HG03575 (cell line): ENCODE measurements around the gene EEA1.
"Not testable (repeated sequence)": the region's sequence is repeated elsewhere in the genome, so short reads cannot be mapped to it uniquely, and the experiment has no call there.

Experiments used
- ATAC-seq: cut with Tn5 transposase; IDR thresholded peaks from one replicate; pipeline ENCODE4 v1.9.1; 2021; ENCODE audit not compliant: unreplicated experiment, insufficient number of reproducible peaks, low FRiP score; ENCODE audit errors: extremely low read depth

The EEA1 gene

DNA sequence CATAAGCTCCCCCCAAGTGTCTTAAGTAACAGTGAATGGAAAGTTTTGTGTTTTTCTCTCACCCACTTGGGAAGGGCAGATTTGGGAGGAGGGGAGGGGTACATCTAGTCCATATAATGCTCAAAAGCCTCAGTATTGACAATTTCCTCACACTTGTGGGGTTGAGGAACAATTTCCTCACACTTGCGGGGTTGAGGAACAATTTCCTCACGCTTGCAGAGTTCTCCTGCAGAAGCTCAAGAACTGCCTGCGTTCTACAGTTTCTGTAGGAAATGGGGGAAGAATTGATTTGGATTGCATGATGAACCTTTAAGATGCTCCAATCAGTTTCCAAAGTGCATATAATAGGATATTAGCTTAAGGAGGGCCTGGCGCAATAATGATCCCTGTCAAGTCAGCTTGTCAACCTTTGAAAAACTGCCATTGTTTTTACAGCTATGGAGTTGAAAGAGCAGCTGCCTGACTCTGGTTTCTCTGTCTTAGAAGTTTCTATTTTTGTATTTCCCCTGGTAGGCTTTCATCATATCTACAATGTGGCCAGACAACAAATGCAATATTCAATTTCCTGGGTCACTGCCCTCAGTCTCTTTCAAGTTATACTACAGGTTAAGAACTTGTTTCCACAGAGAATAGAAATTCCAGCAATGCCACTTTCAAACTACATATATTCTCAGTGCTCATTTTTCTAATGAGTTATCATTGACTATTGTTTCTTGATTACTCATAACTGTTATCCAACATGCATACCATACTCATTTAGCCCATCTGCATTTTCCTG lies 159.8 kb downstream of the EEA1 start:
- ATAC-seq: peak; percentile 82

DNA sequence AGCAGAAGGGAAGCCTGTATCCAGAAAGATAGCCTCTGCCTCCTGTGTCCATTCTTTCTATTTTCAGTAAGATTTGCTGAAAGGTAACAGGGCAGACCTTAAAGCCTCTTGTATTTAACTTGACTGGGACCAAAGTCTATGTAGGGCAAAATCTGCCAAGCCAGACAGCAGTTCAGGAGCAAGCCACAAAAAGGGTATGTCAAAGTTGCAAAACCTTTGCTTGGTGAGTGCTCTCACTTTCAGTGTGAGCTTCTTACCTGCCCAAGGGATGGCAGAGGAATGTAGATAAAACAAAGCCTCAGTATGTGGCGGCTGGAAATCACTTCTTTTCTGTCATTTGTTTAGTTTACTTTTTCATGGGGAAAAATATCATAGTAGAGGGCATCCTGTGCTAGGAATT lies 163.2 kb downstream of the EEA1 start:
- ATAC-seq: no peak

DNA sequence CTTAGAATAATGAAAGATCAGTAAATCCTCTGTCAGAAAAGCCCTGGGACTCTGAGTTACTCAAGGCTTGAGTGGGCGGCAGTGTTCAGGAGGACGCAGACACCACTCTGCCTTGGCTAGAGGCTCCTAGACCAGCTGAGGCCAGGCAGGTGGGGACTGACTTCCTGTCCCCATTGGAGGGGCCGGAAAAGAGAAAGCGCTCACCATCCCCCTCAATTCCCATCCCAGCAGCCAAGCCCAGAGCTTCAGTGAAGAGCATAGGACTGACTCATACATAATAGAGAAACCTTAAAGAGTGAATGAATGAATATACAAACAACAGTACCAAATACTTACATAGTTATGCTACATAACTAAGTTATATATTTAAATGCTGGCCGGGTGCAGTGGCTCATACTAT lies 164.3 kb downstream of the EEA1 start:
- no peak for ATAC-seq

DNA sequence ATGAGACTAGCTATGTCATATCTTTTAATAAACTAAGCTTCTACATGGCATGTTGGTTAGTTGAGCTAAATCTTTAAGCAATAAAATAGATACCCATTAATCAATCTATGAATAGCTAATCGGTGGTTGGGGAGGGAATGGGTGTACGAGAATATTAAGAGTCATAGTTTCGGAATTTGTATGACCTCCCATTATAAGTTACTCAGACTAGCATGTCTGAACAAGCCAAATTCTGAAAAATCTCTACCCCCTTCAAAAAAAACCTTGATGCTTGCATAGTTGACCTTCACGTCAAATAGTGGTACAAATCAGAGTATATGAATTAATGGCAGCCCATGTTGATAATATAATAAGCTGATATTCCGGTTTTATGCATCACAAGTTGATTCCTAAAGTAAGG lies 166.3 kb downstream of the EEA1 start:
- no peak for ATAC-seq

DNA sequence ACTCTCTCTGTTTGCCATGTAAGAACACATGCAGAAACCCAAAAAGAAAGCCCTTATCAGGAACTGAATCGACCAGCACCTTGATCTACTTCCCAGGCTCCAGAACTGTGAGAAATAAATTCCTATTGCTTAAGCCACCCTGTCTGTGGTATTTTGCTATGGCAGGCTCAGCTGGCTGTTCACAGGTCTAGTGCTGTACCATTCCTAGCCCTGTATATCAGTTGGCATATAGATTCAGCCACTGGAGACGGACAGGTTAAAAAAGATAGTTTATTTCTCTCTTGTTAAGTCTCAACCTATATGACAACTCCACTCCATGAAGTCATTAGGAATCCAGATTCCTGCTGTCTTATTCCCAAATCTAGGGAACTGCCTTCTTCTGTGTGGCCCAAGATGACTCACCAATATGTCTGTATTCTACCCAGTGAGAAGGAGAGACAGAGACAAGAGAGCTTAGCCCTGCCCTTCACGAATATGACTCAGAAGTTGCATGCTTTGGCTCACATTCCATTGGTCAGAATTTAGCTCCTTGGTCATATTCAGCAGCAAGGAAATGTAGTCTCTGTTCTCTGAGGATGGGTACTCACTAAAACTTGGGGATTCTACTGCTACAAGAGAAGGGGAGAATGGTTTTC lies 169.3 kb downstream of the EEA1 start:
- ATAC-seq: no peak

DNA sequence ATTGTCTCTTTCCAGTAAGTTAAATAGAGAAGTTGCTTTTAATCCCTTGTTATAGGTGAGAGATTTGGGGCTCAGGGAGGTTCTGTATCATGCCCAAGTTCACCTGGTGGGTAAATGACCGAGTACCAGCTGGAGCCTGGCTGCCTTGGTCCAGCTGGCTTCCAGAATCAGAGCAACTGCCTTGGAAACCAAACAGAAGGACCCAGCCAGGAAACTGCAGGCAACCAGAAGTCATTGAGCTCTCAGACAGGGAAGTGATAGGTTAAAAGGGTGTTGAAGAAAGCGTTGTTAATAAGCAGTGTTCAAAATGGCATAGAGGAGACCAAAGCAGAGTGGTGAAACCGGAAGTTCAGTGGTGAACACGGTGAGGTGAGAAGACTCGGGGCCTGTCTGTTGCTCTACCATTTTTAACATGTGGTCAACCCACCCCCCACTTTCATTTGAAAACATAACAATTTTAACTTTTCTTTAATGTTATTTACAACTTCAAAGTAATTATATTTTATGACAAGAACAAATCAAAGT lies 171.4 kb downstream of the EEA1 start:
- no peak for ATAC-seq

DNA sequence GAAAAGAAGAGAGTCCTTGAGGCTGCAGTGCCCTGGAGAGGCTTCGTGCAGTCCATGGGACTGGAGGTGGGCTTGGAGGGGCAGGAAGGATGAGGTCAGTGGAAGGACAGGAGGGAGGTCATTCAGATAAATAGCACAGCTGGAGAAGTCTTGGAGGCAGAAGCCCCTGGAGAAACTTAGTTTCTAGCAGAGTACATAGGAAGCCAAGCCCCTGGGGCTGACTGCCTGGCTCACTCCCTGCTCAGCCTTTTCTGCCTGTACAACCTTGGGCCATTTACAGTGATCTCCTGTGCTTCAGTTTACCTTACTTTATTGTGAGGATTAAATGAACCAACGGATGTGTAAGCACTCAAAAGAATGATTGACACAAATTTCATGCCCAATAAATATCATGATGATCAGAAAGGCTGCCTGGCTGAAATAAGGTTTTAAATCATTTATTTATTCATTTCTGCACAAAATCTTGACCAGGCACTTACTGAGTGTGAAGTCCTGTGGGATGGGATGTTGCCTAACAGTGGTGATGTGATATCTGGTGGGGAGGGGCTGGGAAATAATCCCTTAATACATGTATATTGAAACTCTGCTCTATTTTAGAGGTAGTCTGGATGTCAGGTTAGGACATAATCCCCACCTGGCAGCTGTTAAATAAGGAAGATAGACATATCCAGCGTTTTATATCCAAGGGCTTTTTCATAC lies 172.0 kb downstream of the EEA1 start:
- no peak for ATAC-seq

DNA sequence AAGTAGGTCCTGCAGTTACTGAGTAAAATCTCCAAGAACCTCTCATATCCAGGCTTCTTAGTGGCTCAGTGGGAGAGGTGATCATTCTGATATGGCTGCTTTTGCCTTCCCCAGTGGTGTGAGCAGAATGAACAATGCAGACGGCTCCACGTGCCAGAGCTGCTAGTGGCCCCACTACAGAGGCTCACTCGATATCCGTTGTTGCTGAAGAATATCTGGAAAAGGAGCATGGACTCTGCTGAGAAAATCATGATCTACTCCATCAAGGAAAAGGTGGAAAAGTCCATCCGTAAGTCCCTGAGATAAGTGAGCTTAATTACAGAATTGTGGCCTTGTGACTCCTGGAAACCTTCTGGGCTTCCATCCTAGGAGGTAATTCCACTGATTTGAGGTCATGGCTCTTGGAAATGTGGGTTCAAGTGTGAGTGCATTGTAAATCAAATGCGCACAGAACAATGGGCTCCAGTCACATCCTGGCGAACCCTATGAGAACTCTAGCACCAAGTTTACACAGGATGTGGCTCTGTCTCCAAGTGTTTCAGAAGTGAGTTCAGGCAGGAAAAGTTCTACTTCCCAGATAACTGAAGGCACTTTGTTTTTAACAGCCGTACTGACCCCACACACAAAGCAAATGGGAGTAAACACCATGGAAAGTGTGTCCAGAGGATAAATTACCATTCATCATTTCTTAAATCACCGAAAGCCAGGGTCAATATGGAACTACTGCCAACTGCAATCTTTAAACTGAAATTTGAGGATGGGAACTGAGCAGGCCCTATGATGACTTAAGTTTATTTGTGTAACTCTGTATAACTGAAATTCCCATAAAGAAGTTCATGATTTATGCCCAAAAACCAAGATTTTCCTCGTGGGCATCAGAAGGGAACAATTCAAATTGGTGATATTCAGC lies 174.9 kb downstream of the EEA1 start:
- ATAC-seq: no peak

DNA sequence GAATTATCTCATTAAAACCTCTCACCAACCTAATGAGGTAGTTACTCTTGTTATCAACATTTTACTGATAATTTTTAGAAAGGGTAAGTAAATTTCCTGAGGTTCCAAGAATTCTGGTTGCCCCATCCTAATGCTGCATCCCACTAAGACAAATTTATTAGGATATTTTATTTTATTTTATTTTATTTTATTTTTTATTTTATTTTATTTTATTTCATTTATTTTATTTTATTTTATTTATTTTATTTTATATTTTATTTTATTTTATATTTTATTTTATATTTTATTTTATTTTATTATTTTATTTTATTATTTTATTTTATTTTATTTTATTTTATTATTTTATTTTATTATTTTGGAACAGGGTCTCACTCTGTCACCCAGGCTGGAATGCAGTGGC lies 179.4 kb downstream of the EEA1 start:
- ATAC-seq: not testable (repeated sequence)

DNA sequence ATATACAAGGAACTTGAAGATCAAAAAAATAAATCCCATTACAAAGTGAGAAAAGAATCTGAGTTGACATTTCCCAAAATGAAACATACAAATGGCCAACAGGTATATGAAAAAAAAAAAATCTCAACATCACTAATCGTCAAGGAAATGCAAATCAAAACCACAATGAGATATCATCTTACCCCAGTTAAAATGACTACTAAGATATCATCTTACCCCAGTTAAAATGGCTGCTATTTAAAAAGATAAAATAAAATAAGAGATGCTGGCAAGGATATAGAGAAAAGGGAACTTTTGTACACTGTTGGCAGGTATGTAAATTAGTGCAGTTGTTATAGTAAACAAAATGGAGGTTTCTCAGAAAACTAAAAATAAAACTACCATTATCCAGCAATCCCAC lies 181.9 kb downstream of the EEA1 start:
- ATAC-seq: no peak

DNA sequence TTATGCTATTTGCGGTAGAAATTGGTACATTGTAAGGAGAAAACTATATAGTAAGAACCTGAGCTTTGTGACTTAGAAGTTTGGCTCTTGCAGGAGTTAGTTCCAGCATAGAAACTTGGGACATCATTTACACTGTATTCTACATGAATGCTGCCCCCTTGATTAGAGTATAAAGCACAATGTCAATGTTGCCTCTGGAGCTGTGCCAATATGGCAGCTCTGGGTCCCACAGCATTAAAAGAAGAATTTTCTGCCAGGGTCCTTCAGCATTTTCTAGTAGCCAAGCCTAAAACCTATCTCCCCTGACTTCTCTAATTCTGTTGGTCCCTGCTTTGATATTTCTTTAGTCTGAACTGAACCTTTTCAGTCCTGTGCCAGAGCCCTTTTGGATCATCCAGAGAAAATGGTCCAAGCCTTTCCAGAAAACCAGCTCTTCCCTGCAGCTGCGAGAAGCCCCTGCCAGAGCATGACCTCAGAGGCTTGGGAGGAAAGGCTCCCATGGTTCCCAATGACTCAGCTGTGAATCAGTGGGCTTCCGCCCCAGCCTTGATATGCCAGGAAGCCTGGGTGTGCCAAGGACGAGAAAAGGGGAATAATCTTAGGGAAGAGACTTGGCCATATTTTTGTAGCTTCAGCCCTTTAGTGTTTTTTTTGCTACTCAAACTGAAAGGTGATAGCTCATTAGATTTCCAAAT lies 183.1 kb downstream of the EEA1 start:
- no peak for ATAC-seq

DNA sequence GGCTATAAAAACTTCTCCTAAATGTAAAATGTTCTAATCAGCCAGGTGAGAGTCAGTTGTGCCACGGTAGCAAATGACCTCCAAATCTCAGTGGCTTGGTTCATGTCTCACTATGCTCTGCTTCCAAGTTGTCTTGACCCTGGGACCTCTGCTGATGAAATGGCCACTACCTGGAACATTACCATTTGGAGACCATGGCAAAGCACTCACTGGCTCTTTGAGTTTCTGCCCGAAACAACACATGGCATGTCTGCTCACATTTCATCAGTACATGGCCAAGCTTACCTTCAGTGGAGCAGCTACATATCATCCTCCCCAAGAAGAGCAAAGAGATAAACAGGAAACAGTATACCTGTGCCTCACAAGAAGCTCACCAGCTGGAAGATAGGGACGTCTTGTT lies 186.1 kb downstream of the EEA1 start:
- no peak for ATAC-seq

DNA sequence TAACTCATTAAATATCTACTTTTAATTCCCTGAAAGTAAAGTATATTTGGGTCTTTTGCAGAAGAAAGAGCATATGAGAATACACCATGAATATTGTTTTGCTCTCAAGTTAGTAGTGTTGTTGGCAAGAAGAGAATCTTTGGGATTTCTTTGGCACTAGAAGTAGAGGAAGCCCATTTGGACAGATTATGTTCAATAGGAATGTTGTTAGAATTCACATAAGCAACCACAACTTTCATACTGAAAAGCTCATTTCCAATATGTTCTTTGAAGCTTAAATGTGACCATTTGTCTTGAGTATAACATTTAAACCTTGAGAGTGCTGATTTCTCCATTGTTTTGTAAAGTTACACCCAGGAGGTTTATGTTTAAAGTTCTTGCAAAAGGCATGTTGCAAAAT lies 188.7 kb downstream of the EEA1 start:
- no peak for ATAC-seq

DNA sequence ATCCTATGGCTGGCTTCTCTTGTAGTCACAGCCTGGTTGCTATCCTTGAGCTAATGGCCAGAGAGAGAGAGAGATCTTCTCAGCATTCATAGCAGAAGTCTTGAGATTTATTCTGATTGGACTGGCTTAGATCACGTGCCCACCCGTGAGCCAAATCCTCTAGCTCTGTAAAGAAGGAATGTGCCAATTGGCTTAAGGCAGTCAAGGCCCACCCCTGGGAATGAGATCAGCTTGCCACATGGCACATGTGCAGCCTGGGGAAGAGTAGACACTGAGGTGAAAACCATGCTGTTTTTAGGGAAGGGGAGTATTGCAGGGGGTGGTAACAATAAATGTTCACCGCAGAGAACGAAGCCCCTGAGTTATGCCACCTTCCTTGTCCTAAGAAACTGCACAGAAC lies 190.0 kb downstream of the EEA1 start:
- no peak for ATAC-seq

DNA sequence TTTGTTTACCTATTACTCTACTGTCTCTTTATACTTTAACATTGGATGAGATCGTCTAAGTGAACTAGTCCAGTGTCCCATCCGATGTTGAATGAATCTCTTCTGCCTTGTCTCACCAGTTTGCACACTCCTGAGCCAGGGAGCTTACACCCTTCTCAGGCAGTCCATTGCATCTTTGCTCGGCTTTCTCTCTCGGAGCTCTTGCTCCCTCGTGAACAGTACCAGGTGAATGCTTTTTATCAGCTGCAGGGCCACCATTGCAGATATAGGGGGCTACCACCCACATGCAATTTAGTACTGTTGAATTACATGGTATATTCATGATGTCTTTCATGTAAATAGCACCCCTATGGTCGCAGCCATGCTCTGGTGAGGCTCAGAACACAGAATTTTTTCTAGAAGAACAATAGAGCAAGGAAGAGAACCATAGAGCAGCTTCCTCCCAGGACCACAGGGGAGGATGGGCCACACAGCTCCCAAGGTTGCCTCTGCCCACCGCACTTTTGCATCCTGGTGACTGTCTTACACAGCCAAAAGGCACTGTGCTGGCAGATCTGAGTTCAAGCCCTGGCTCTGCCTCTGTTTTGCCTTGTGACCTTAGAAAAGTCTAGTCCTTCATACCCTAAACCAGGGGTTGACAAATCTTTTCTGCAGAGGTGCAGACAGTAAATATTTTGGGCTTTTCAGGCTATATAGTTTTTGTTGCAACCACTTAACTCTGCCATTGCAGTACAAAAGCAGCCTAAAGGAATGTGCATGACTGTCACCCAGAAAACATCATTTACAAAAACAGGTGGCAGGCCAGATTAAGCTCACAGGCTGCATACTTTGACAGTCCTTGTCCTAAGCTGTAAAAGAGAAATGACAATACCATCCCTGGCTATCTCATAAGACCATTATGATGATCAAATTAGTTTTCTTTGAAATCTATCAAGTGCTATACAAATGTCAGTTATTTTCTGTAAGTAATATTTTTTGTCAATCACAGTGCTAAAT lies 190.9 kb downstream of the EEA1 start:
- no peak for ATAC-seq

DNA sequence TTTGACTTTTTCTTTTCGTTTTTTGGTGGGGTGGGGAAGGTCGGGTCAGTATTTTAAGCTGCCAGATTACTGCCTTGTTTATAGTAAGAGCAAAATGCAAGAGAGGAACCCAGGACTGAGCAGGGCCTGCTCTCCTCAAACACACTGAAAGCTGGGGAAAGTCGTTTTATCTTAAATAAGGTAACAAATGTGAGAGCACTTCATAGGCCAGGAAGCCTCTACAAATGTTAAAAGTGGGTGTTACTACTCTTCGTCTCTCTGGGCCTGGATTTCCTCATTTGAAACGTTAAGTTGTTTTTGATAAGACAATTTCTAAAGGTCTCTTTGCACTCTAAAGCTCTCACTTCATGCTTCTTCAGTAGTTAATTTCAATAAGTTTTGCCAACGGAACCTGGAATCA lies 192.5 kb downstream of the EEA1 start:
- no peak for ATAC-seq

DNA sequence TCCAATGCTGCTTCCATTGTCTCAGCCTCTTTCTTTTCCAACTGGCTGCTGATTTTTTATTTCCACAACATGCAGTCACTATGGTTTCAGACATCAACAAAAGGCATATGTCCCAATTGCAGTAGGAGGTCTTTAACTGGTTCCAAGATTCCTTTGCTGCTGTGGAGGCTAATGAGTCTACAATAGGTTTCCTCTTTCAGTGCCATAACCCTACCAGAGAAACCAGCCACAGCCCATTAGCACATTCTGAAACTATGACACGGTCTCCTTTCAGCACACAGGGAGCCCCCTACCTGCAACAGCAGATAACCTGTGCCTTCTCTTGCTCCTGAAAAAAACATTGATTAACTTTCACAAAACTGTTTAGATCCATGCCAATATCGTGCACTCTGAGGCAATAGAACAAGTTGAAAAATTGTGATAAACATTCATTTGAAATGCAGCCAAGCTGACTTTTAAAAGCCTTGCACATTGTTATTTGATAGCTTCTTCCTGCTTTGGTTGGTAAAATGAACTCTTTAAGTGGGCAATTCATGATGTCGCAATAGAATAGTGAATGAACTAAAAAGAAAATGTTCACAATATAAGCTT lies 193.9 kb downstream of the EEA1 start:
- no peak for ATAC-seq
